GM12878 (cell line): ENCODE data around the gene LCE1F. TPM values are rescaled to one million over a fixed set of nuclear protein-coding genes. Genes with fewer than 3 reads are reported as not detected.

Experiments used
- ATAC-seq: fragments of 200-7000 bp; cut with Tn5 transposase; 3 replicates; pipeline ENCODE4 v1.9.1; 2020; ENCODE audit warnings: mild to moderate bottlenecking, moderate library complexity
- BruUV-seq: library from RNA; stranded (reverse); fragments of 400-500 nt; replicated peaks from 2 replicates; lab custom pipeline; 2021; lab: Mats Ljungman, UMichigan
- CTCF ChIA-PET: fragments of 300-600 bp; sonication (Branson Sonifier 250); formaldehyde crosslinking; extraction: SDS; loops from one replicate; lab custom pipeline; 2021; ENCODE audit warnings: inconsistent platforms; lab: Yijun Ruan, JAX
- POLR2A ChIA-PET: fragments of 350-600 bp; formaldehyde crosslinking; extraction: SDS; loops from one replicate; lab custom pipeline; 2021; ENCODE audit warnings: inconsistent platforms; lab: Charles Lee
- RAD21 ChIA-PET: fragments of 300-600 bp; sonication (Branson Sonifier 250); formaldehyde crosslinking; loops from one replicate; lab custom pipeline; 2023; ENCODE audit warnings: antibody characterized with exemption; ENCODE audit not compliant: unreplicated experiment; lab: Charles Lee
- SMC1A ChIA-PET: fragments of 300-600 bp; sonication (Branson Sonifier 250); formaldehyde crosslinking; loops from one replicate; lab custom pipeline; 2023; ENCODE audit not compliant: unreplicated experiment, uncharacterized antibody; lab: Charles Lee
- DNase-seq: peaks from one replicate; pipeline ENCODE4 v3.0.0-alpha.2; 2011; ENCODE audit warnings: low read depth, low spot score
- FAIRE-seq: peaks from 3 replicates; lab custom pipeline; 2011; peaks lifted over from hg19 to GRCh38; lab: Jason Lieb, UNC
- H2AFZ ChIP-seq: 2 replicates; pipeline ENCODE4 v1.6.0; 2011; ENCODE audit warnings: low read depth, low read length, control low read depth; ENCODE audit not compliant: control insufficient read depth
- H3K27ac ChIP-seq: 2 replicates; pipeline ENCODE4 v1.5.1; 2011; ENCODE audit warnings: control low read depth; ENCODE audit not compliant: control insufficient read depth, insufficient read depth
- H3K27me3 ChIP-seq, 2 experiments: replicated peaks in 1 of 2; 2 replicates each; pipeline versions ENCODE4 v1.6.0 to v1.6.1; 2011; ENCODE audit warnings: low read length in 1 of 2; ENCODE audit not compliant: control insufficient read depth in 2 of 2, insufficient read depth in 2 of 2
- H3K36me3 ChIP-seq, 2 experiments: 2 replicates each; pipeline ENCODE4 v1.5.1; 2011; ENCODE audit warnings: low read length in 1 of 2; ENCODE audit not compliant: control insufficient read depth in 2 of 2, insufficient read depth in 2 of 2
- H3K4me1 ChIP-seq: 2 replicates; pipeline ENCODE4 v1.6.1; 2011; ENCODE audit warnings: mild to moderate bottlenecking, low read length, moderate library complexity, mixed read lengths; ENCODE audit not compliant: control insufficient read depth, insufficient read depth
- H3K4me2 ChIP-seq: 2 replicates; pipeline ENCODE4 v1.6.0; 2011; ENCODE audit warnings: control low read depth; ENCODE audit not compliant: control insufficient read depth, insufficient read depth
- H3K4me3 ChIP-seq: fragments of 200-600 bp; sonication (generic); 2 replicates; pipeline ENCODE4 v1.5.1; 2016
- H3K79me2 ChIP-seq: 2 replicates; pipeline ENCODE4 v1.6.0; 2011; ENCODE audit warnings: low read length; ENCODE audit not compliant: control insufficient read depth, insufficient read depth
- H3K9ac ChIP-seq: 2 replicates; pipeline ENCODE4 v1.8.0; 2011; ENCODE audit warnings: low read length, control low read depth, mixed read lengths; ENCODE audit not compliant: control insufficient read depth, insufficient read depth
- H3K9me3 ChIP-seq: replicated peaks from 3 replicates; pipeline ENCODE4 v1.5.1; 2011; ENCODE audit warnings: mild to moderate bottlenecking, low read length; ENCODE audit not compliant: control insufficient read depth, insufficient read depth
- H4K20me1 ChIP-seq: 2 replicates; pipeline ENCODE4 v1.6.0; 2011; ENCODE audit not compliant: control insufficient read depth, insufficient read depth
- CEBPB ChIP-seq, 2 experiments: fragments of 150-350 bp in 1 of 2; IDR thresholded peaks; 2 replicates each; pipeline ENCODE4 v1.6.1; 2012 to 2014; ENCODE audit warnings: low read depth in 2 of 2, low read length in 2 of 2, borderline replicate concordance in 1 of 2, inconsistent platforms in 1 of 2
- CHD1 ChIP-seq: IDR thresholded peaks from 2 replicates; pipeline ENCODE4 v1.6.1; 2012; ENCODE audit warnings: low read depth, low read length, improper control_type of control experiment
- EED ChIP-seq: sonication (generic); IDR thresholded peaks from 2 replicates; pipeline ENCODE4 v1.6.1; 2016; ENCODE audit warnings: antibody characterized with exemption, low read depth
- GATAD2B ChIP-seq: fragments of 450-650 bp; conservative IDR thresholded peaks from 2 replicates; pipeline ENCODE4 v1.6.1; 2017; ENCODE audit warnings: low read depth, mild to moderate bottlenecking, moderate library complexity
- IKZF2 ChIP-seq, 2 experiments: fragments of 450-650 bp; IDR thresholded peaks; 2 replicates each; pipeline ENCODE4 v1.6.1; 2017; ENCODE audit warnings: mild to moderate bottlenecking in 2 of 2, moderate library complexity in 2 of 2
- LARP7 ChIP-seq: fragments of 450-650 bp; IDR thresholded peaks from 2 replicates; pipeline ENCODE4 v1.6.1; 2017; ENCODE audit warnings: mild to moderate bottlenecking
- SIX5 ChIP-seq: IDR thresholded peaks from 2 replicates; pipeline ENCODE4 v1.6.1; 2011; ENCODE audit warnings: mild to moderate bottlenecking, low read depth, low read length, moderate library complexity; ENCODE audit not compliant: severe bottlenecking
- SUPT20H ChIP-seq: IDR thresholded peaks from 2 replicates; pipeline ENCODE4 v1.6.1; 2011; ENCODE audit warnings: low read depth, mild to moderate bottlenecking, low read length, moderate library complexity, borderline replicate concordance; ENCODE audit not compliant: control insufficient read depth
- YBX1 ChIP-seq: fragments of 450-650 bp; IDR thresholded peaks from 2 replicates; pipeline ENCODE4 v1.6.1; 2016; ENCODE audit warnings: antibody characterized with exemption
- WGBS: methylation state at CpG from one replicate; pipeline ENCODE4 v1.1.6; 2016; ENCODE audit warnings: low lambda C conversion rate; ENCODE audit not compliant: insufficient replicate concordance, insufficient coverage; ENCODE audit errors: missing lambda C conversion rate; 5-methylcytosine and 5-hydroxymethylcytosine counted together
- in situ Hi-C: fragments of 300-500 bp; cut with MboI; formaldehyde crosslinking; loops from 9 replicates; pipeline ENCODE4 v1.14.3; 2018; ENCODE audit warnings: mixed read lengths
- intact Hi-C: fragments of 100-400 bp; cut with micrococcal nuclease; formaldehyde crosslinking; loops from one replicate; pipeline ENCODE4 v1.14.2; 2022; ENCODE audit not compliant: unreplicated experiment
- polyA plus RNA-seq, 11 experiments: library from polyadenylated mRNA; depleted of rRNA in 4 of 11; unstranded in 6 of 11; stranded (reverse) in 5 of 11; fragments of >200 nt; fragmentation: Nextera tagmentation in 4 of 11; fragmentation: Illumina TruSeq in 1 of 11; extraction: Ambion mirVana in 4 of 11; extraction: Trizol in 1 of 11; gene quantifications; 1 replicate in 1 of 11; 2 replicates in 10 of 11; pipeline versions ENCODE4 v1.2.1 to v1.2.3, GENCODE V29; 2011 to 2016; ENCODE audit warnings: inconsistent platforms in 2 of 11, missing spikeins in 2 of 11, low read depth in 1 of 11
- total RNA-seq, 4 experiments: library from RNA; depleted of rRNA in 3 of 4; stranded (reverse); fragments of >200 nt in 3 of 4; fragmentation: Illumina TruSeq in 1 of 4; extraction: Trizol in 1 of 4; gene quantifications; 2 replicates each; pipeline versions ENCODE4 v1.2.1 to v1.2.3, GENCODE V29; 2013 to 2021
- TF ChIP-seq, protein P1 (sequence below): fragments of 450-650 bp; IDR thresholded peaks from 2 replicates; pipeline ENCODE4 v1.6.1; 2016; ENCODE audit warnings: mild to moderate bottlenecking
- TF ChIP-seq, protein P2 (sequence below): fragments of 450-650 bp; IDR thresholded peaks from 2 replicates; pipeline ENCODE4 v1.6.1; 2017; ENCODE audit warnings: mild to moderate bottlenecking, moderate library complexity
- TF ChIP-seq, protein P3 (sequence below): fragments of 450-650 bp; IDR thresholded peaks from 2 replicates; pipeline ENCODE4 v1.6.1; 2018; ENCODE audit warnings: borderline replicate concordance, mild to moderate bottlenecking; ENCODE audit not compliant: partially characterized antibody
- TF ChIP-seq, protein P4 (sequence below): fragments of 450-650 bp; IDR thresholded peaks from 2 replicates; pipeline ENCODE4 v1.6.1; 2017; ENCODE audit warnings: low read depth, mild to moderate bottlenecking, moderate library complexity

The LCE1F gene
- total and polyA plus RNA-seq, 10 of the 15 experiments (the other 5 are each of a cell fraction or from before 2014, with no cell fraction given) = 0.72 to 0.96 TPM; not detected in 8

DNA sequence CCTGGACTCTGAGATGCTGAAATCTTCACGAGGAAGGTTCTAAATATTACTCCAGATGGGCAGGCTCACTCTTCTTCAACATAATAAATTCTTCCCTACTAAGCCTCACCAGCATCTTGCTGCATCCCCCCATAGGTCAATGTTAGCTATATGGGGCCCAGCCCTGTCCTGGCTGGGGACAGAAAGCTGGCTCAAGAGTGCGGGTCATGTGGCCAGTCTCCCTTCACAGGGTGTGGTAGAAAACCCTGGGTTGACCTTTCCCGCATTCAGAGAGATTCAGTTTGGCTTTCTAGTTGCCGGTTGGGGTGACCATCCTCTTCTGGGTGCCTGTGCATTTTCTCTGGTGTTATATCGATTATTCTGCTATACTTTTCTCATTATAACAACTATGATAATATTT lies 36.9 kb upstream of the LCE1F start:
- Histone ChIP-seq H3K9me3 (no peaks in the 10 kb centered on the region), H3K36me3 (no peaks in the 10 kb centered on the region), H3K9ac (no peak overlapping the region), H3K27ac (no peak overlapping the region), H3K4me1 (no peaks in the 10 kb centered on the region), H3K4me2 (no peak overlapping the region), H3K27me3 (no peaks in the 10 kb centered on the region), H3K79me2 (no peaks in the 10 kb centered on the region), H4K20me1 (no peaks in the 10 kb centered on the region), H3K4me3 (no peak overlapping the region), H2AFZ (no peak overlapping the region)
- no peak for ATAC-seq
- POLR2A ChIA-PET = no interaction called here
- CTCF ChIA-PET = no interaction called here
- SMC1A ChIA-PET = no interaction called here
- 23% methylated on average over 5 of the region's 5 CpGs for WGBS
- in situ Hi-C loops (no loop called here), intact Hi-C loops (no loop called here)
- no peak for DNase-seq
- no peak for FAIRE-seq
- RAD21 ChIA-PET = no interaction called here
- no TSS peak for BruUV-seq
- no peak for TF ChIP-seq CHD1
- TF ChIP-seq CEBPB (IDR thresholded peaks at IDR 0.05; ENCODE audit: borderline replicate concordance in 1 of 2, low read depth in 2 of 2, low read length in 2 of 2) = no peak
- TF ChIP-seq SIX5 = no peak
- TF ChIP-seq, protein P1, sequence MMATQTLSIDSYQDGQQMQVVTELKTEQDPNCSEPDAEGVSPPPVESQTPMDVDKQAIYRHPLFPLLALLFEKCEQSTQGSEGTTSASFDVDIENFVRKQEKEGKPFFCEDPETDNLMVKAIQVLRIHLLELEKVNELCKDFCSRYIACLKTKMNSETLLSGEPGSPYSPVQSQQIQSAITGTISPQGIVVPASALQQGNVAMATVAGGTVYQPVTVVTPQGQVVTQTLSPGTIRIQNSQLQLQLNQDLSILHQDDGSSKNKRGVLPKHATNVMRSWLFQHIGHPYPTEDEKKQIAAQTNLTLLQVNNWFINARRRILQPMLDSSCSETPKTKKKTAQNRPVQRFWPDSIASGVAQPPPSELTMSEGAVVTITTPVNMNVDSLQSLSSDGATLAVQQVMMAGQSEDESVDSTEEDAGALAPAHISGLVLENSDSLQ = no peak
- no peak for TF ChIP-seq SUPT20H
- TF ChIP-seq, protein P2, sequence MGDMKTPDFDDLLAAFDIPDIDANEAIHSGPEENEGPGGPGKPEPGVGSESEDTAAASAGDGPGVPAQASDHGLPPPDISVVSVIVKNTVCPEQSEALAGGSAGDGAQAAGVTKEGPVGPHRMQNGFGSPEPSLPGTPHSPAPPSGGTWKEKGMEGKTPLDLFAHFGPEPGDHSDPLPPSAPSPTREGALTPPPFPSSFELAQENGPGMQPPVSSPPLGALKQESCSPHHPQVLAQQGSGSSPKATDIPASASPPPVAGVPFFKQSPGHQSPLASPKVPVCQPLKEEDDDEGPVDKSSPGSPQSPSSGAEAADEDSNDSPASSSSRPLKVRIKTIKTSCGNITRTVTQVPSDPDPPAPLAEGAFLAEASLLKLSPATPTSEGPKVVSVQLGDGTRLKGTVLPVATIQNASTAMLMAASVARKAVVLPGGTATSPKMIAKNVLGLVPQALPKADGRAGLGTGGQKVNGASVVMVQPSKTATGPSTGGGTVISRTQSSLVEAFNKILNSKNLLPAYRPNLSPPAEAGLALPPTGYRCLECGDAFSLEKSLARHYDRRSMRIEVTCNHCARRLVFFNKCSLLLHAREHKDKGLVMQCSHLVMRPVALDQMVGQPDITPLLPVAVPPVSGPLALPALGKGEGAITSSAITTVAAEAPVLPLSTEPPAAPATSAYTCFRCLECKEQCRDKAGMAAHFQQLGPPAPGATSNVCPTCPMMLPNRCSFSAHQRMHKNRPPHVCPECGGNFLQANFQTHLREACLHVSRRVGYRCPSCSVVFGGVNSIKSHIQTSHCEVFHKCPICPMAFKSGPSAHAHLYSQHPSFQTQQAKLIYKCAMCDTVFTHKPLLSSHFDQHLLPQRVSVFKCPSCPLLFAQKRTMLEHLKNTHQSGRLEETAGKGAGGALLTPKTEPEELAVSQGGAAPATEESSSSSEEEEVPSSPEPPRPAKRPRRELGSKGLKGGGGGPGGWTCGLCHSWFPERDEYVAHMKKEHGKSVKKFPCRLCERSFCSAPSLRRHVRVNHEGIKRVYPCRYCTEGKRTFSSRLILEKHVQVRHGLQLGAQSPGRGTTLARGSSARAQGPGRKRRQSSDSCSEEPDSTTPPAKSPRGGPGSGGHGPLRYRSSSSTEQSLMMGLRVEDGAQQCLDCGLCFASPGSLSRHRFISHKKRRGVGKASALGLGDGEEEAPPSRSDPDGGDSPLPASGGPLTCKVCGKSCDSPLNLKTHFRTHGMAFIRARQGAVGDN = no peak
- no peak for TF ChIP-seq EED
- no peak for TF ChIP-seq IKZF2 (IDR thresholded peaks at IDR 0.05)
- no peak for TF ChIP-seq LARP7
- no peak for TF ChIP-seq YBX1
- TF ChIP-seq GATAD2B = no peak
- TF ChIP-seq, protein P3, sequence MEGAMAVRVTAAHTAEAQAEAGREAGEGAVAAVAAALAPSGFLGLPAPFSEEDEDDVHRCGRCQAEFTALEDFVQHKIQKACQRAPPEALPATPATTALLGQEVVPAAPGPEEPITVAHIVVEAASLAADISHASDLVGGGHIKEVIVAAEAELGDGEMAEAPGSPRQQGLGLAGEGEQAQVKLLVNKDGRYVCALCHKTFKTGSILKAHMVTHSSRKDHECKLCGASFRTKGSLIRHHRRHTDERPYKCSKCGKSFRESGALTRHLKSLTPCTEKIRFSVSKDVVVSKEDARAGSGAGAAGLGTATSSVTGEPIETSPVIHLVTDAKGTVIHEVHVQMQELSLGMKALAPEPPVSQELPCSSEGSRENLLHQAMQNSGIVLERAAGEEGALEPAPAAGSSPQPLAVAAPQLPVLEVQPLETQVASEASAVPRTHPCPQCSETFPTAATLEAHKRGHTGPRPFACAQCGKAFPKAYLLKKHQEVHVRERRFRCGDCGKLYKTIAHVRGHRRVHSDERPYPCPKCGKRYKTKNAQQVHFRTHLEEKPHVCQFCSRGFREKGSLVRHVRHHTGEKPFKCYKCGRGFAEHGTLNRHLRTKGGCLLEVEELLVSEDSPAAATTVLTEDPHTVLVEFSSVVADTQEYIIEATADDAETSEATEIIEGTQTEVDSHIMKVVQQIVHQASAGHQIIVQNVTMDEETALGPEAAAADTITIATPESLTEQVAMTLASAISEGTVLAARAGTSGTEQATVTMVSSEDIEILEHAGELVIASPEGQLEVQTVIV = no peak
- TF ChIP-seq, protein P4, sequence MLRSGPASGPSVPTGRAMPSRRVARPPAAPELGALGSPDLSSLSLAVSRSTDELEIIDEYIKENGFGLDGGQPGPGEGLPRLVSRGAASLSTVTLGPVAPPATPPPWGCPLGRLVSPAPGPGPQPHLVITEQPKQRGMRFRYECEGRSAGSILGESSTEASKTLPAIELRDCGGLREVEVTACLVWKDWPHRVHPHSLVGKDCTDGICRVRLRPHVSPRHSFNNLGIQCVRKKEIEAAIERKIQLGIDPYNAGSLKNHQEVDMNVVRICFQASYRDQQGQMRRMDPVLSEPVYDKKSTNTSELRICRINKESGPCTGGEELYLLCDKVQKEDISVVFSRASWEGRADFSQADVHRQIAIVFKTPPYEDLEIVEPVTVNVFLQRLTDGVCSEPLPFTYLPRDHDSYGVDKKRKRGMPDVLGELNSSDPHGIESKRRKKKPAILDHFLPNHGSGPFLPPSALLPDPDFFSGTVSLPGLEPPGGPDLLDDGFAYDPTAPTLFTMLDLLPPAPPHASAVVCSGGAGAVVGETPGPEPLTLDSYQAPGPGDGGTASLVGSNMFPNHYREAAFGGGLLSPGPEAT = no peak
